Measurements from ENCODE around the gene RNF126.

Gene RNF126

GRCh38 chr19:618247-618619, 44.8 kb downstream of the RNF126 start:
- H3K36me3 ChIP-seq (ENCODE audit: insufficient read depth, low read length), result peaks cover 69% of the 10 kb centered on the region
- H3K27ac ChIP-seq (ENCODE audit: low read depth, low read length, poor library complexity, severe bottlenecking), result no peak overlapping the region
- no peak overlapping the region for H2AFZ ChIP-seq (ENCODE audit: low read length)
- H3F3A ChIP-seq (ENCODE audit: insufficient read depth, low read length), result 0 out of 2 replicates have a peak, but pooled peaks cover 4% of the 10 kb centered on the region
- no peaks in the 10 kb centered on the region for H3K9me2 ChIP-seq (ENCODE audit: low read depth, low read length)
- no peaks in the 10 kb centered on the region for H4K20me1 ChIP-seq (ENCODE audit: insufficient read depth, low read length)
- H3K27me3 ChIP-seq (ENCODE audit: insufficient read depth, low read length), result no peaks in the 10 kb centered on the region
- H3K9me3 ChIP-seq (ENCODE audit: low read length), result no peaks in the 10 kb centered on the region
- TF ChIP-seq CTCF (IDR thresholded peaks at IDR 0.05; ENCODE audit: low read length) (no peak), EZH2 (IDR thresholded peaks at IDR 0.05; ENCODE audit: borderline replicate concordance, low read length) (no peak)
- H3K4me3 ChIP-seq (ENCODE audit: low read depth, low read length, poor library complexity, severe bottlenecking), result no peak overlapping the region
- no peak overlapping the region for H3K9ac ChIP-seq (ENCODE audit: low read length)
- H3K79me2 ChIP-seq (ENCODE audit: insufficient read depth, low read length), result no peaks in the 10 kb centered on the region
- H3K4me2 ChIP-seq (ENCODE audit: low read length), result no peak overlapping the region
- H3K4me1 ChIP-seq (ENCODE audit: insufficient read depth, low read length, severe bottlenecking), result peaks cover 5% of the 10 kb centered on the region

- Histone ChIP-seq H3K4me1 (ENCODE audit: insufficient read depth, low read length, severe bottlenecking) (peaks cover 5% of the 10 kb centered on the region), H3K36me3 (ENCODE audit: insufficient read depth, low read length) (peaks cover 68% of the 10 kb centered on the region), H2AFZ (ENCODE audit: low read length) (no peak overlapping the region), H3K9me3 (ENCODE audit: low read length) (no peaks in the 10 kb centered on the region), H3K9me2 (ENCODE audit: low read depth, low read length) (no peaks in the 10 kb centered on the region), H3K79me2 (ENCODE audit: insufficient read depth, low read length) (no peaks in the 10 kb centered on the region), H3K4me2 (ENCODE audit: low read length) (no peak overlapping the region), H3K27ac (ENCODE audit: low read depth, low read length, poor library complexity, severe bottlenecking) (no peak overlapping the region), H3K27me3 (ENCODE audit: insufficient read depth, low read length) (no peaks in the 10 kb centered on the region), H3K9ac (ENCODE audit: low read length) (no peak overlapping the region), H4K20me1 (ENCODE audit: insufficient read depth, low read length) (no peaks in the 10 kb centered on the region), H3K4me3 (ENCODE audit: low read depth, low read length, poor library complexity, severe bottlenecking) (no peak overlapping the region), H3F3A (ENCODE audit: insufficient read depth, low read length) (0 out of 2 replicates have a peak, but pooled peaks cover 4% of the 10 kb centered on the region)
- no peak for TF ChIP-seq EZH2 (IDR thresholded peaks at IDR 0.05; ENCODE audit: borderline replicate concordance, low read length)
- no peak for TF ChIP-seq CTCF (IDR thresholded peaks at IDR 0.05; ENCODE audit: low read length)
Measured at GRCh38 chr19:617551-618246, 45.3 kb downstream of the RNF126 start.

- no peaks in the 10 kb centered on the region for H4K20me1 ChIP-seq (ENCODE audit: insufficient read depth, low read length)
- no peak overlapping the region for H3K9ac ChIP-seq (ENCODE audit: low read length)
- no peak for TF ChIP-seq CTCF (IDR thresholded peaks at IDR 0.05; ENCODE audit: low read length)
- TF ChIP-seq EZH2 (IDR thresholded peaks at IDR 0.05; ENCODE audit: borderline replicate concordance, low read length), result no peak
- H3K4me2 ChIP-seq (ENCODE audit: low read length), result no peak overlapping the region
- 0 out of 2 replicates have a peak, but pooled peaks cover 4% of the 10 kb centered on the region for H3F3A ChIP-seq (ENCODE audit: insufficient read depth, low read length)
- H3K9me2 ChIP-seq (ENCODE audit: low read depth, low read length), result no peaks in the 10 kb centered on the region
- no peaks in the 10 kb centered on the region for H3K9me3 ChIP-seq (ENCODE audit: low read length)
- no peaks in the 10 kb centered on the region for H3K79me2 ChIP-seq (ENCODE audit: insufficient read depth, low read length)
- peaks cover 5% of the 10 kb centered on the region for H3K4me1 ChIP-seq (ENCODE audit: insufficient read depth, low read length, severe bottlenecking)
- no peak overlapping the region for H3K27ac ChIP-seq (ENCODE audit: low read depth, low read length, poor library complexity, severe bottlenecking)
- H3K27me3 ChIP-seq (ENCODE audit: insufficient read depth, low read length), result no peaks in the 10 kb centered on the region
- H3K36me3 ChIP-seq (ENCODE audit: insufficient read depth, low read length), result peaks cover 61% of the 10 kb centered on the region
- H3K4me3 ChIP-seq (ENCODE audit: low read depth, low read length, poor library complexity, severe bottlenecking), result no peak overlapping the region
- no peak overlapping the region for H2AFZ ChIP-seq (ENCODE audit: low read length)
Measured at GRCh38 chr19:616747-617526, 46.1 kb downstream of the RNF126 start.
